ENCODE measurements around the gene PGLYRP1. TPM values are rescaled to one million over a fixed set of nuclear protein-coding genes. Genes with fewer than 3 reads are reported as not detected.

Gene PGLYRP1
- total and polyA plus RNA-seq, 2 experiments from 2014 or later = not detected

GRCh38 chr19:46060012-46060411, 37.2 kb upstream of the PGLYRP1 start:
- H4K20me1 ChIP-seq (ENCODE audit: insufficient read depth) = no peaks in the 10 kb centered on the region
- no peak for TF ChIP-seq EZH2 (IDR thresholded peaks at IDR 0.05; ENCODE audit: insufficient read depth, poor library complexity, severe bottlenecking)
- TF ChIP-seq EZH2phosphoT487 (IDR thresholded peaks at IDR 0.05; ENCODE audit: insufficient read depth, low read depth) = no peak
- no peak overlapping the region for H2AFZ ChIP-seq
- no peaks in the 10 kb centered on the region for H3K79me2 ChIP-seq (ENCODE audit: insufficient read depth)
- H3K9ac ChIP-seq = no peak overlapping the region
- H3K4me3 ChIP-seq = no peak overlapping the region
- H3K36me3 ChIP-seq (ENCODE audit: low read depth) = no peaks in the 10 kb centered on the region
- H3K9me3 ChIP-seq (ENCODE audit: low read depth) = no peaks in the 10 kb centered on the region
- no peaks in the 10 kb centered on the region for H3K9me2 ChIP-seq (ENCODE audit: insufficient read depth)
- DNase-seq = no peak
- no peaks in the 10 kb centered on the region for H3F3A ChIP-seq (ENCODE audit: insufficient read depth)
- WGBS, 2 experiments (ENCODE audit: low coverage in 1 of 2, low lambda C conversion rate in 2 of 2, missing lambda C conversion rate in 2 of 2) = 25 to 52% methylated on average over 2 of the region's 2 CpGs
- no peak overlapping the region for H3K27ac ChIP-seq
- H3K4me2 ChIP-seq (ENCODE audit: unreplicated experiment) = no peak overlapping the region
- peaks cover 85% of the 10 kb centered on the region for H3K27me3 ChIP-seq (replicated peaks; ENCODE audit: insufficient read depth)
- in situ Hi-C loops (cut with MboI) = no loop called here
- no peaks in the 10 kb centered on the region for H3K4me1 ChIP-seq (ENCODE audit: insufficient read depth)

- in situ Hi-C loops (cut with MboI) = no loop called here
- H3F3A ChIP-seq (ENCODE audit: insufficient read depth) = no peaks in the 10 kb centered on the region
- no peaks in the 10 kb centered on the region for H4K20me1 ChIP-seq (ENCODE audit: insufficient read depth)
- H3K79me2 ChIP-seq (ENCODE audit: insufficient read depth) = no peaks in the 10 kb centered on the region
- H2AFZ ChIP-seq = no peak overlapping the region
- no peaks in the 10 kb centered on the region for H3K9me3 ChIP-seq (ENCODE audit: low read depth)
- H3K4me1 ChIP-seq (ENCODE audit: insufficient read depth) = no peaks in the 10 kb centered on the region
- no peaks in the 10 kb centered on the region for H3K36me3 ChIP-seq (ENCODE audit: low read depth)
- H3K9ac ChIP-seq = no peak overlapping the region
- no peak overlapping the region for H3K27ac ChIP-seq
- no peak for DNase-seq
- WGBS, 2 experiments (ENCODE audit: low coverage in 1 of 2, low lambda C conversion rate in 2 of 2, missing lambda C conversion rate in 2 of 2) = 55 to 59% methylated on average over 3 of the region's 3 CpGs
- no peak overlapping the region for H3K4me2 ChIP-seq (ENCODE audit: unreplicated experiment)
- H3K4me3 ChIP-seq = no peak overlapping the region
- no peak for TF ChIP-seq EZH2phosphoT487 (IDR thresholded peaks at IDR 0.05; ENCODE audit: insufficient read depth, low read depth)
- no peak for TF ChIP-seq EZH2 (IDR thresholded peaks at IDR 0.05; ENCODE audit: insufficient read depth, poor library complexity, severe bottlenecking)
- H3K9me2 ChIP-seq (ENCODE audit: insufficient read depth) = no peaks in the 10 kb centered on the region
- peaks cover 98% of the 10 kb centered on the region for H3K27me3 ChIP-seq (replicated peaks; ENCODE audit: insufficient read depth)
These were observed 35.9 kb upstream of the PGLYRP1 start for GRCh38 chr19:46058778-46059177.

GRCh38 chr19:46056536-46056935, 33.7 kb upstream of the PGLYRP1 start:
- Histone ChIP-seq H3K9ac (no peak overlapping the region), H3K9me3 (ENCODE audit: low read depth) (no peaks in the 10 kb centered on the region), H3F3A (ENCODE audit: insufficient read depth) (no peaks in the 10 kb centered on the region), H3K27me3 (replicated peaks; ENCODE audit: insufficient read depth) (peaks cover 81% of the 10 kb centered on the region), H3K27ac (no peak overlapping the region), H3K79me2 (ENCODE audit: insufficient read depth) (no peaks in the 10 kb centered on the region), H3K9me2 (ENCODE audit: insufficient read depth) (no peaks in the 10 kb centered on the region), H3K4me1 (ENCODE audit: insufficient read depth) (no peaks in the 10 kb centered on the region), H2AFZ (no peak overlapping the region), H3K36me3 (ENCODE audit: low read depth) (no peaks in the 10 kb centered on the region), H3K4me2 (ENCODE audit: unreplicated experiment) (no peak overlapping the region), H4K20me1 (ENCODE audit: insufficient read depth) (no peaks in the 10 kb centered on the region), H3K4me3 (no peak overlapping the region)
- no peak for DNase-seq
- 33 to 34% methylated on average over 4 of the region's 4 CpGs for WGBS, 2 experiments (ENCODE audit: low coverage in 1 of 2, low lambda C conversion rate in 2 of 2, missing lambda C conversion rate in 2 of 2)
- TF ChIP-seq EZH2 (IDR thresholded peaks at IDR 0.05; ENCODE audit: insufficient read depth, poor library complexity, severe bottlenecking) = no peak
- TF ChIP-seq EZH2phosphoT487 (IDR thresholded peaks at IDR 0.05; ENCODE audit: insufficient read depth, low read depth) = no peak
- in situ Hi-C loops (cut with MboI) = no loop called here

- no peaks in the 10 kb centered on the region for H3K36me3 ChIP-seq (ENCODE audit: low read depth)
- no peak overlapping the region for H3K27ac ChIP-seq
- H2AFZ ChIP-seq = no peak overlapping the region
- TF ChIP-seq EZH2phosphoT487 (IDR thresholded peaks at IDR 0.05; ENCODE audit: insufficient read depth, low read depth) (no peak), EZH2 (IDR thresholded peaks at IDR 0.05; ENCODE audit: insufficient read depth, poor library complexity, severe bottlenecking) (no peak)
- H3F3A ChIP-seq (ENCODE audit: insufficient read depth) = no peaks in the 10 kb centered on the region
- peaks cover 79% of the 10 kb centered on the region for H3K27me3 ChIP-seq (replicated peaks; ENCODE audit: insufficient read depth)
- no peak for DNase-seq
- H3K9me3 ChIP-seq (ENCODE audit: low read depth) = no peaks in the 10 kb centered on the region
- H3K4me1 ChIP-seq (ENCODE audit: insufficient read depth) = no peaks in the 10 kb centered on the region
- no peaks in the 10 kb centered on the region for H4K20me1 ChIP-seq (ENCODE audit: insufficient read depth)
- H3K9me2 ChIP-seq (ENCODE audit: insufficient read depth) = no peaks in the 10 kb centered on the region
- 11 to 20% methylated on average over 4 of the region's 4 CpGs for WGBS, 2 experiments (ENCODE audit: low coverage in 1 of 2, low lambda C conversion rate in 2 of 2, missing lambda C conversion rate in 2 of 2)
- no peak overlapping the region for H3K4me3 ChIP-seq
- in situ Hi-C loops (cut with MboI) = no loop called here
- no peak overlapping the region for H3K4me2 ChIP-seq (ENCODE audit: unreplicated experiment)
- no peak overlapping the region for H3K9ac ChIP-seq
- H3K79me2 ChIP-seq (ENCODE audit: insufficient read depth) = no peaks in the 10 kb centered on the region
These were observed 30.0 kb upstream of the PGLYRP1 start for GRCh38 chr19:46052896-46053295.

GRCh38 chr19:46049597-46049996, 26.7 kb upstream of the PGLYRP1 start:
- H3K79me2 ChIP-seq (ENCODE audit: insufficient read depth) = no peaks in the 10 kb centered on the region
- H4K20me1 ChIP-seq (ENCODE audit: insufficient read depth) = no peaks in the 10 kb centered on the region
- TF ChIP-seq EZH2phosphoT487 (IDR thresholded peaks at IDR 0.05; ENCODE audit: insufficient read depth, low read depth) (no peak), EZH2 (IDR thresholded peaks at IDR 0.05; ENCODE audit: insufficient read depth, poor library complexity, severe bottlenecking) (no peak)
- H3F3A ChIP-seq (ENCODE audit: insufficient read depth) = no peaks in the 10 kb centered on the region
- H3K9me2 ChIP-seq (ENCODE audit: insufficient read depth) = no peaks in the 10 kb centered on the region
- no peak overlapping the region for H3K4me2 ChIP-seq (ENCODE audit: unreplicated experiment)
- no peak overlapping the region for H3K27ac ChIP-seq
- peaks cover 76% of the 10 kb centered on the region for H3K27me3 ChIP-seq (replicated peaks; ENCODE audit: insufficient read depth)
- H3K4me3 ChIP-seq = no peak overlapping the region
- H3K9me3 ChIP-seq (ENCODE audit: low read depth) = no peaks in the 10 kb centered on the region
- in situ Hi-C loops (cut with MboI) = no loop called here
- WGBS, 2 experiments (ENCODE audit: low coverage in 1 of 2, low lambda C conversion rate in 2 of 2, missing lambda C conversion rate in 2 of 2) = 18 to 27% methylated on average over 7 of the region's 7 CpGs
- no peaks in the 10 kb centered on the region for H3K4me1 ChIP-seq (ENCODE audit: insufficient read depth)
- no peaks in the 10 kb centered on the region for H3K36me3 ChIP-seq (ENCODE audit: low read depth)
- no peak overlapping the region for H3K9ac ChIP-seq
- DNase-seq = no peak
- no peak overlapping the region for H2AFZ ChIP-seq

Measured in GM23248 (cell line).